Lung (tissue), 16 donors: ENCODE measurements around the gene FBXW12. TPM values are rescaled to one million over a fixed set of nuclear protein-coding genes. Genes with fewer than 3 reads are reported as not detected.
"Not testable (repeated sequence)": the region's sequence is repeated elsewhere in the genome, so short reads cannot be mapped to it uniquely, and the experiment has no call there.

Experiments used
- ATAC-seq: fragments of 200-7000 bp; cut with Tn5 transposase; one replicate; pipeline ENCODE4 v1.9.1; 2020; ENCODE audit warnings: moderate number of reproducible peaks; ENCODE audit not compliant: insufficient read depth, low FRiP score
- DNase-seq, 3 donors: peaks; one replicate each; pipeline ENCODE4 v3.0.0-alpha.2; 2013 to 2017
- H3K27ac ChIP-seq, 2 donors: one replicate each; pipeline ENCODE4 v1.5.1; 2013; ENCODE audit warnings: mild to moderate bottlenecking in 2 of 2, moderate library complexity in 2 of 2, control low read depth in 1 of 2, inconsistent platforms in 1 of 2, low read depth in 1 of 2, low read length in 1 of 2
- H3K27me3 ChIP-seq, 3 donors: one replicate each; pipeline ENCODE4 v1.5.1; 2013; ENCODE audit warnings: low read length in 2 of 3; ENCODE audit not compliant: control insufficient read depth in 3 of 3, insufficient read depth in 3 of 3
- H3K36me3 ChIP-seq, 4 donors: one replicate each; pipeline ENCODE4 v1.5.1; 2013; ENCODE audit warnings: low read length in 4 of 4, mild to moderate bottlenecking in 1 of 4, moderate library complexity in 1 of 4; ENCODE audit not compliant: control insufficient read depth in 4 of 4, insufficient read depth in 4 of 4
- H3K4me1 ChIP-seq, 5 donors: one replicate each; pipeline ENCODE4 v1.5.1; 2013; ENCODE audit warnings: low read length in 5 of 5, mild to moderate bottlenecking in 2 of 5, moderate library complexity in 1 of 5; ENCODE audit not compliant: control insufficient read depth in 5 of 5, insufficient read depth in 5 of 5
- H3K4me3 ChIP-seq: one replicate; pipeline ENCODE4 v1.5.1; 2013; ENCODE audit warnings: mild to moderate bottlenecking, control low read depth, moderate library complexity
- H3K9ac ChIP-seq, 2 donors: one replicate each; pipeline ENCODE4 v1.5.1; 2013; ENCODE audit warnings: low read length in 2 of 2, control low read depth in 1 of 2; ENCODE audit not compliant: insufficient read depth in 1 of 2
- H3K9me3 ChIP-seq, 4 donors: one replicate each; pipeline ENCODE4 v1.5.1; 2013; ENCODE audit warnings: low read length in 3 of 4, mild to moderate bottlenecking in 1 of 4, moderate library complexity in 1 of 4; ENCODE audit not compliant: control insufficient read depth in 4 of 4, insufficient read depth in 3 of 4
- WGBS, 2 donors: extraction: QIAGEN DNeasy Blood & Tissue Kit; methylation state at CpG; one replicate each; pipeline ENCODE4 v1.1.7; 2013; 5-methylcytosine and 5-hydroxymethylcytosine counted together
- long read RNA-seq, 5 donors: transcript quantifications; one replicate each; lab custom pipeline, GENCODE V29; 2026
- polyA plus RNA-seq, 2 donors: library from polyadenylated mRNA; stranded (reverse); fragments of 200-250 nt; gene quantifications; one replicate each; pipeline ENCODE4 v1.2.1, GENCODE V29; 2013
- total RNA-seq, 2 donors: library from RNA; depleted of rRNA in 1 of 2; stranded (reverse); fragments of >200 nt in 1 of 2; gene quantifications; one replicate each; pipeline ENCODE4 v1.2.1, GENCODE V29; 2014 to 2021
- TF ChIP-seq, protein P1 (sequence below): IDR thresholded peaks from 2 replicates; pipeline ENCODE4 v1.5.1; 2012; ENCODE audit warnings: mild to moderate bottlenecking; ENCODE audit errors: control extremely low read depth, extremely low read depth
- donor health status: control.
- donor health status: control.
- donor health status: Bipolar disorder and iron deficiency.
- donor health status: healthy.
- donor health status: DM: yes; HTN: yes; CAD: no.

FBXW12 gene, protein sequence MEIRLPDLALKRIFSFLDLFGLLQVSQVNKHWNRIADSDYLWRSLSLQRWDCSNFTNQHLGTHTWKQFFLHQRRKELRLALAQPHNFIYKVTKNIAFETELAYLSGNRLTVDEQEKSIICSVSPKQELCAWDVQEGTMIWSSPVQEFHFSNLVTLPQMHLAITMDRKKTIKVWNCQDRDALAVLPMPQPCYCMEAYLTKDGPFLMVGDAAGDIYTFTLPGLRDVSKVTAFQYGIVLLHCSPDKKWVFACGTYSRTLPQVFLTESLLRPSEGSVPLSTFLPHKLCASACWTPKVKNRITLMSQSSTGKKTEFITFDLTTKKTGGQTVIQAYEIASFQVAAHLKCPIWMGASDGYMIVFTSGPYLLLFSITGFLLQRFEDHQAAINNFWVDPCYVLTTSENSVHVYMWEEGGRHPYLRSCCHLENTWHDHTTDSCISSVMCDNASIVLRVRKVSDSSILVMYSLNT
- not detected for total RNA-seq
- polyA plus RNA-seq = not detected
- long read RNA-seq, donor 1 = 0 reads
- long read RNA-seq, donor 2 = 0 reads
- long read RNA-seq, donor 3 = 0 reads
- long read RNA-seq, donor 4 = 0 reads
- long read RNA-seq, donor 5 = 0 reads

- 91 to 95% methylated on average over 11 of the region's 11 CpGs for WGBS, 2 donors
- Histone ChIP-seq H3K27ac (no peak within 1 kb of the TSS), H3K9me3 (no peaks in the 10 kb centered on the region), H3K27me3 (no peaks in the 10 kb centered on the region), H3K4me1 (peaks cover 0 to 3% (median 0%) of the 10 kb centered on the region in 5 donors), H3K36me3 (no peaks in the 10 kb centered on the region), H3K4me3 (no peak within 1 kb of the TSS), H3K9ac (no peak within 1 kb of the TSS)
- TF ChIP-seq, protein P1, sequence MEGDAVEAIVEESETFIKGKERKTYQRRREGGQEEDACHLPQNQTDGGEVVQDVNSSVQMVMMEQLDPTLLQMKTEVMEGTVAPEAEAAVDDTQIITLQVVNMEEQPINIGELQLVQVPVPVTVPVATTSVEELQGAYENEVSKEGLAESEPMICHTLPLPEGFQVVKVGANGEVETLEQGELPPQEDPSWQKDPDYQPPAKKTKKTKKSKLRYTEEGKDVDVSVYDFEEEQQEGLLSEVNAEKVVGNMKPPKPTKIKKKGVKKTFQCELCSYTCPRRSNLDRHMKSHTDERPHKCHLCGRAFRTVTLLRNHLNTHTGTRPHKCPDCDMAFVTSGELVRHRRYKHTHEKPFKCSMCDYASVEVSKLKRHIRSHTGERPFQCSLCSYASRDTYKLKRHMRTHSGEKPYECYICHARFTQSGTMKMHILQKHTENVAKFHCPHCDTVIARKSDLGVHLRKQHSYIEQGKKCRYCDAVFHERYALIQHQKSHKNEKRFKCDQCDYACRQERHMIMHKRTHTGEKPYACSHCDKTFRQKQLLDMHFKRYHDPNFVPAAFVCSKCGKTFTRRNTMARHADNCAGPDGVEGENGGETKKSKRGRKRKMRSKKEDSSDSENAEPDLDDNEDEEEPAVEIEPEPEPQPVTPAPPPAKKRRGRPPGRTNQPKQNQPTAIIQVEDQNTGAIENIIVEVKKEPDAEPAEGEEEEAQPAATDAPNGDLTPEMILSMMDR = no peak
- DNase-seq = no peak
- no peak for ATAC-seq
These were observed at the start of gene FBXW12 for GRCh38 chr3:48371651-48372376. Gene FBXW12 (plus strand): TSS chr3:48372219. CDS start chr3:48372768, 549 bp downstream.

DNA sequence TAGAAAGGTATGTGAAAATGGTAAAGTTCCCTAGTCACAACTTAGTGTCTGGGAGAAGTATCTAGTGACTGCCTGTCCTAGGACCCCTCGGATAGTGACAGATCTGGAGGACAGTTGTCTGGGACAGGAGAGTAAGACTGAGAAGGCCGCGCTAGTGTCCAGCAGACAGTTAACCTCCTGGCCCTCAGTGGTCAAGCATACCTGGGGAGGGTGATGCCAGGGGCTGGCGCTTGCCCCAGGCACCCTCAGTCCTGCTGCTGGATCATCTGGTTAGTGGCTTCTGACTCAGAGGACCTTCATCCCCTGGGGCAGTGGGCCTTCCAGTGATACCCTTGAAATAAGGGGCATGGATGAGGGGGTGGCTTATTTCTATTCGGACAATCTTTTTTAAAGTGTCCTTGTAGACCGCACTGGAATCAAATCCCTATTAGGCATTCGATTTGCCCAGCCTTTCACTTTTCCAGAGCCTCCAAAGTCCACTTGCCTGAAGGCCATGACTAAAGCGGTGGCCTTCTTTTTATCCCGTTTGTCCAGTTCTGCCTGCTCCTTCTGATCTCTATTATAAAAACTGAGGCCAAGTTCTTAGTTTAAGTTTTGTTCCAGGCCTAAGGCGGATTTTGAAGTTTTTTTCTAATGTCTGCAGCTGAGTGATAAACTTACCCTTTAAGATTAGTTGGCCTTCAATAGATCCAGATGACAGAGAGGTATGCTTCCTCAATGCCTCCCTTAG lies 40.1 kb upstream of the FBXW12 start:
- H3K27ac ChIP-seq, H3K4me3 ChIP-seq, H3K27me3 ChIP-seq, H3K9me3 ChIP-seq, H3K9ac ChIP-seq, ATAC-seq, H3K36me3 ChIP-seq, DNase-seq, H3K4me1 ChIP-seq: not testable (repeated sequence)
- WGBS, 2 donors = 96 to 97% methylated on average over 10 of the region's 10 CpGs

DNA sequence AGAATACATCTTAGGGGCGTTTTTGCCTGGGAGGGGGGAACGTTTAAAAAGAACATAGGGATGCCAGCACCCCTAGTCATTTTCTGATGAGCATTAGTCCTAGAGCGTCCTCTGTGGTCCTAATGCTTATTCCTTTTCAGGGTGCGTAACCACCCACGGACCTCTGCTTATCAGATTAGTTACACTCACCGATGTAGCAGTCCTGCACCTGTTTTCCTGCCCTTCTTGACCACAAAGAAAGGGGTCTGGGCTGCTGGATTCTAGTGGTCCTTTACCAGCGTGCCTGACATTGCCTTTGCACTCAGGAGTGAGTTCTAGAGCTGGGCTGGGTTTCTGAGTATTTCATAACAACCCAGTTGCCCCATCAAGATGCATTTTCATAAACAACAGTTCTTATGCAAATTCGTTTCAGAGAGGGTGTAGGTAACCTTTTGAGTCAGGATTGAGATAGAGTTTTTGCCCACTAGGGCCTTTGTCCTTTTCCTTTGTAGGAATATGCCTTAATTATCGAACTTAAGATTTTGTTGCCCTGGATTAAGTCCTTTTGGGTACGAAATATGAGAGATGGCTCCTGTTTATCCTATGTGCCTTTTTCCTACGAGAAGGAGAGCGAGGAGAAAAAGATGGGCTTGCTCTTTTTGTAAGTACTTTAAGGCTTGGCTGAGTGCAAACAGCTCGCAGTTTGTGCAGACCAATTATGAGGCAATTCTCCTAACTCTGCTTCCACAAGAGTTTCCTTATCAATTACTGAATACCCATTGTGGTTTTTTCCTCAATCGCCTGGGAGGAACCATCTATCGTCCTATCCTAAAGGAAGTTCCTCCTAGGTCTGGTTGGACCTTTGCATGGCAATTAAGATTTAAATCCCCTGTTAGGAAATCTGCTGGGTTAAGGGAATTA lies 38.4 kb upstream of the FBXW12 start, which contains the start of gene SPINK8:
TSS of gene SPINK8 (minus strand) at position 316 of the 900 bp plus-strand sequence. CDS start 5,320 bp downstream, outside the sequence.
- not testable (repeated sequence) for H3K9ac ChIP-seq, H3K36me3 ChIP-seq, H3K9me3 ChIP-seq, ATAC-seq, H3K4me3 ChIP-seq, H3K27ac ChIP-seq, H3K27me3 ChIP-seq, H3K4me1 ChIP-seq, DNase-seq
- 42 to 56% methylated on average over 15 of the region's 15 CpGs for WGBS, 2 donors

GRCh38 chr3:48334605-48335004 lies 37.4 kb upstream of the FBXW12 start:
- 79 to 82% methylated on average over 3 of the region's 3 CpGs for WGBS, 2 donors
- DNase-seq (no peak), ATAC-seq (no peak)
- Histone ChIP-seq H3K9ac (no peak overlapping the region), H3K4me1 (no peaks in the 10 kb centered on the region), H3K27ac (no peak overlapping the region), H3K9me3 (no peaks in the 10 kb centered on the region), H3K27me3 (no peaks in the 10 kb centered on the region), H3K4me3 (no peak overlapping the region), H3K36me3 (no peaks in the 10 kb centered on the region)
- TF ChIP-seq, protein P1 = no peak

- H3K4me3 ChIP-seq, H3K9me3 ChIP-seq, H3K36me3 ChIP-seq, H3K27me3 ChIP-seq, H3K4me1 ChIP-seq, H3K9ac ChIP-seq, ATAC-seq, DNase-seq, H3K27ac ChIP-seq: not testable (repeated sequence)
- 32 to 56% methylated on average over 9 of the region's 9 CpGs for WGBS, 2 donors
These were observed 36.7 kb upstream of the FBXW12 start for GRCh38 chr3:48335286-48335685.
